ENCODE results near the gene GPRC6A.

The GPRC6A gene

GRCh38 chr6:116773886-116774285 lies 55.0 kb downstream of the GPRC6A start:
- no peak for DNase-seq

GRCh38 chr6:116772450-116772849 lies 56.4 kb downstream of the GPRC6A start:
- no peak for DNase-seq

- no peak for DNase-seq
Observed at GRCh38 chr6:116767715-116768114, 61.2 kb downstream of the GPRC6A start.

- DNase-seq, result no peak
Observed at GRCh38 chr6:116766506-116767176, 62.2 kb downstream of the GPRC6A start.

GRCh38 chr6:116764961-116765841 lies 63.7 kb downstream of the GPRC6A start, which contains the start of gene FAM162B:
Gene FAM162B (minus strand): TSS chr6:116765719. CDS start chr6:116765576, 143 bp downstream.
- peak; percentile 25 for DNase-seq

GRCh38 chr6:116764629-116764960 lies 64.3 kb downstream of the GPRC6A start:
- DNase-seq, result no peak

GRCh38 chr6:116763906-116764628 lies 64.8 kb downstream of the GPRC6A start:
- no peak for DNase-seq

GRCh38 chr6:116763048-116763447 lies 65.8 kb downstream of the GPRC6A start:
- DNase-seq, result no peak

GRCh38 chr6:116762235-116762634 lies 66.6 kb downstream of the GPRC6A start:
- DNase-seq, result no peak

- no peak for DNase-seq
Observed at GRCh38 chr6:116761779-116762178, 67.1 kb downstream of the GPRC6A start.

- DNase-seq, result no peak
Observed at GRCh38 chr6:116745176-116745575, 83.7 kb downstream of the GPRC6A start.

Data from stimulated activated CD8-positive, alpha-beta memory T cell treated with anti-CD3 and anti-CD28 coated beads, Interleukin-4, amount 100 ng/mL, for 48 hours (primary cell).